ENCODE results near the gene KAZN.

Gene KAZN

GRCh38 chr1:14679027-14679688 is 80.7 kb downstream of the KAZN start:
- no peak for DNase-seq

- DNase-seq = no peak
Measured at GRCh38 chr1:14681182-14681581, 82.7 kb downstream of the KAZN start.

- DNase-seq = no peak
Measured at GRCh38 chr1:14682941-14683621, 84.6 kb downstream of the KAZN start.

GRCh38 chr1:14685078-14685477 is 86.6 kb downstream of the KAZN start:
- no peak for DNase-seq

GRCh38 chr1:14686701-14687100 is 88.2 kb downstream of the KAZN start:
- no peak for DNase-seq

GRCh38 chr1:14687147-14687546 is 88.7 kb downstream of the KAZN start:
- no peak for DNase-seq

- DNase-seq = no peak
Measured at GRCh38 chr1:14689996-14690615, 91.6 kb downstream of the KAZN start.

- no peak for DNase-seq
Measured at GRCh38 chr1:14693949-14694348, 95.5 kb downstream of the KAZN start.

- no peak for DNase-seq
Measured at GRCh38 chr1:14694589-14694988, 96.1 kb downstream of the KAZN start.

- DNase-seq = no peak
Measured at GRCh38 chr1:14696761-14697160, 98.3 kb downstream of the KAZN start.

- DNase-seq = no peak
Measured at GRCh38 chr1:14697353-14697752, 98.9 kb downstream of the KAZN start.

GRCh38 chr1:14698314-14698713 is 99.8 kb downstream of the KAZN start:
- DNase-seq = no peak

GRCh38 chr1:14699620-14700019 is 101.1 kb downstream of the KAZN start:
- no peak for DNase-seq

- DNase-seq = no peak
Measured at GRCh38 chr1:14704846-14705245, 106.4 kb downstream of the KAZN start.

GRCh38 chr1:14705824-14706223 is 107.3 kb downstream of the KAZN start:
- DNase-seq = no peak

- DNase-seq = no peak
Measured at GRCh38 chr1:14706631-14707030, 108.1 kb downstream of the KAZN start.

GRCh38 chr1:14707531-14708445 is 109.3 kb downstream of the KAZN start:
- no peak for DNase-seq

GRCh38 chr1:14710331-14710730 is 111.8 kb downstream of the KAZN start:
- no peak for DNase-seq

- no peak for DNase-seq
Measured at GRCh38 chr1:14712136-14712535, 113.7 kb downstream of the KAZN start.

GRCh38 chr1:14713077-14713476 is 114.6 kb downstream of the KAZN start:
- DNase-seq = no peak

- DNase-seq = no peak
Measured at GRCh38 chr1:14715266-14715665, 116.8 kb downstream of the KAZN start.

GRCh38 chr1:14715802-14716201 is 117.3 kb downstream of the KAZN start:
- DNase-seq = no peak

- no peak for DNase-seq
Measured at GRCh38 chr1:14716474-14716873, 118.0 kb downstream of the KAZN start.

Data from stimulated activated naive CD4-positive, alpha-beta T cell treated with Interleukin-2 at 50 U/mL for 16 hours (primary cell).